ENCODE data around the gene ALOX15B.

ALOX15B gene

GRCh38 chr17:8038954-8039610 lies at the start of gene ALOX15B:
TSS of gene ALOX15B (plus strand) at chr17:8039059. CDS start at chr17:8039156, 97 bp downstream.
- no peak for DNase-seq (ENCODE audit: low read depth)

- peak; percentile 94 for DNase-seq (ENCODE audit: low read depth)
Measured at GRCh38 chr17:7989781-7990655, 48.8 kb upstream of the ALOX15B start.

GRCh38 chr17:7992516-7992915 lies 46.3 kb upstream of the ALOX15B start:
- DNase-seq (ENCODE audit: low read depth): no peak

- no peak for DNase-seq (ENCODE audit: low read depth)
Measured at GRCh38 chr17:7992924-7993323, 45.9 kb upstream of the ALOX15B start.

GRCh38 chr17:7993972-7994589 lies 44.8 kb upstream of the ALOX15B start:
- no peak for DNase-seq (ENCODE audit: low read depth)

GRCh38 chr17:7995724-7996123 lies 43.1 kb upstream of the ALOX15B start:
- DNase-seq (ENCODE audit: low read depth): no peak

GRCh38 chr17:7997186-7997585 lies 41.7 kb upstream of the ALOX15B start:
- no peak for DNase-seq (ENCODE audit: low read depth)

GRCh38 chr17:8001976-8002720 lies 36.7 kb upstream of the ALOX15B start, which contains the start of gene GUCY2D:
TSS of gene GUCY2D (plus strand) at chr17:8002615. CDS start at chr17:8003048, 433 bp downstream.
- DNase-seq (ENCODE audit: low read depth): no peak

- no peak for DNase-seq (ENCODE audit: low read depth)
Measured at GRCh38 chr17:8002721-8003593, 35.9 kb upstream of the ALOX15B start.

GRCh38 chr17:8003594-8004181 lies 35.2 kb upstream of the ALOX15B start:
- no peak for DNase-seq (ENCODE audit: low read depth)

GRCh38 chr17:8004899-8005298 lies 34.0 kb upstream of the ALOX15B start:
- DNase-seq (ENCODE audit: low read depth): no peak

- no peak for DNase-seq (ENCODE audit: low read depth)
Measured at GRCh38 chr17:8005357-8005756, 33.5 kb upstream of the ALOX15B start.

GRCh38 chr17:8005967-8006730 lies 32.7 kb upstream of the ALOX15B start:
- DNase-seq (ENCODE audit: low read depth): no peak

- no peak for DNase-seq (ENCODE audit: low read depth)
Measured at GRCh38 chr17:8006836-8007680, 31.8 kb upstream of the ALOX15B start.

- DNase-seq (ENCODE audit: low read depth): no peak
Measured at GRCh38 chr17:8007836-8008235, 31.0 kb upstream of the ALOX15B start.

GRCh38 chr17:8012045-8012580 lies 26.7 kb upstream of the ALOX15B start:
- no peak for DNase-seq (ENCODE audit: low read depth)

GRCh38 chr17:8012996-8013640 lies 25.7 kb upstream of the ALOX15B start:
- no peak for DNase-seq (ENCODE audit: low read depth)

Measured in stimulated activated CD8-positive, alpha-beta memory T cell treated with anti-CD3 and anti-CD28 coated beads, Interleukin-7, amount 100 ng/mL, for 24 hours (primary cell).